GM10266 (cell line): Measurements from ENCODE around the gene KCNA2.

Source experiments
- DNase-seq: peaks from one replicate; pipeline ENCODE4 v3.0.0; 2012; ENCODE audit errors: extremely low spot score
- TF ChIP-seq, protein P1 (sequence below): IDR thresholded peaks from 2 replicates; pipeline ENCODE4 v1.5.1; 2012; ENCODE audit warnings: mild to moderate bottlenecking, low read depth; ENCODE audit not compliant: control insufficient read depth, insufficient read depth; ENCODE audit errors: missing control alignments

Gene KCNA2

GRCh38 chr1:110634455-110635311 lies 28.5 kb upstream of the KCNA2 start:
- TF ChIP-seq, protein P1, sequence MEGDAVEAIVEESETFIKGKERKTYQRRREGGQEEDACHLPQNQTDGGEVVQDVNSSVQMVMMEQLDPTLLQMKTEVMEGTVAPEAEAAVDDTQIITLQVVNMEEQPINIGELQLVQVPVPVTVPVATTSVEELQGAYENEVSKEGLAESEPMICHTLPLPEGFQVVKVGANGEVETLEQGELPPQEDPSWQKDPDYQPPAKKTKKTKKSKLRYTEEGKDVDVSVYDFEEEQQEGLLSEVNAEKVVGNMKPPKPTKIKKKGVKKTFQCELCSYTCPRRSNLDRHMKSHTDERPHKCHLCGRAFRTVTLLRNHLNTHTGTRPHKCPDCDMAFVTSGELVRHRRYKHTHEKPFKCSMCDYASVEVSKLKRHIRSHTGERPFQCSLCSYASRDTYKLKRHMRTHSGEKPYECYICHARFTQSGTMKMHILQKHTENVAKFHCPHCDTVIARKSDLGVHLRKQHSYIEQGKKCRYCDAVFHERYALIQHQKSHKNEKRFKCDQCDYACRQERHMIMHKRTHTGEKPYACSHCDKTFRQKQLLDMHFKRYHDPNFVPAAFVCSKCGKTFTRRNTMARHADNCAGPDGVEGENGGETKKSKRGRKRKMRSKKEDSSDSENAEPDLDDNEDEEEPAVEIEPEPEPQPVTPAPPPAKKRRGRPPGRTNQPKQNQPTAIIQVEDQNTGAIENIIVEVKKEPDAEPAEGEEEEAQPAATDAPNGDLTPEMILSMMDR = no peak
- peak; percentile 74 for DNase-seq

- TF ChIP-seq, protein P1 = no peak
- DNase-seq = no peak
Observed at GRCh38 chr1:110634086-110634454, 27.9 kb upstream of the KCNA2 start.

DNA sequence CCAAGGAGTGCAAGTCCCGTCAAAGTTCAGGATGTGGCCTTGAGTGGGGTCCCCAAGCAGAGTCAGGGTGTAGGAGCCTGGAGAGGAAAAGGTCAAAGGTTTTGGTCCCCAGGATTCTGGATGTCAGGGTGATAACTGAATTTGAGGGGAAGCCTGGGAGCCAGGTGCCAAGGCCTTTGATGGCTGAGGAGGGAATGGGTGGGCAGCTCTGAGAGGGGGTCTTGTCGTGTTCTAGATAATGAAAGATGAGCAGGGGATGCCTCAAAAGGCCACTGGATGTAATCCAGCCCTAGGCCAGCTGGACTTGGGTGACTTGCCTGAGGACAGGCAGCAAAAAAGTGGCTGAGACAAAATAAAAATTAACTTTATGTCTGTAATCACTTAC lies 27.5 kb upstream of the KCNA2 start:
- no peak for DNase-seq
- TF ChIP-seq, protein P1 = no peak

DNA sequence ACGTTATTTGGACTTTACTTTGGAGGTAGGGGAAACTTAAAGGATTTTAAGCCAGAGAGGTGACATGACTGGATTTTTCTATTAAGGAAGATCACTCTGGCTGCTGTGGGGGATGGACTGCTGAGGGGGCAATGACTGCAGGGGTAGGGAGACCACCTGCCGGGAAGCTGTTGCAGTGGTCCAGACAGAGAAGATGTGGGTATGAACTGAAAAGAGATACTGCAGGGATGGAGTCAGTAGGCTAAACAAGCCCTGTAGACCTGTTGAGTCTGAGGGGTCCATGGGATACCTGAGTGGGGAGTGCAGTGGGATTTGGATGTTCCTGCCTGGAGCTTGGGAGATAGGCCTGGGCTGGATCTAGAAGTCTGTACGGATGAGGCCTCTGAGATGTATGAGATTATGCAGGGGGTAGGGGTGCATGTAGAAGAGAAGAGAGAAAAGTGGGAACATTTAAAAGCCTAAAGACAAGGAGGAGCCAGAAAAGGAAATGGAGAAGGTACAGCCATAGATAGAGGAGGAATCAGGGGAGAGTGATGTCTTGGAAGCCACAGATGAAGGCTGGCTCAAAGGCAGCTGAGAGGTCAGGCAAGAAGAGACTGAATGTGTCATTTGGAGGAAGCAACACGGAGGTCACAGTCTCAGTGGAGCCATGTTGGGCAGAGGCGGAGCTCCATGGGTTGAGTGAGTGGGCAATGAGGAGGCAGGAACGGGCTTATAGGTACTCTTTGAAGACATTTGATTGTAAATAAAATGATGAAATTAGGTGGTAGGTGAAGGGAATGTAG lies 25.9 kb upstream of the KCNA2 start:
- DNase-seq = no peak
- TF ChIP-seq, protein P1 = no peak

- DNase-seq = peak; percentile 67
- TF ChIP-seq, protein P1 = peak; percentile 87
Observed at GRCh38 chr1:110630839-110631663, 24.9 kb upstream of the KCNA2 start.

DNA sequence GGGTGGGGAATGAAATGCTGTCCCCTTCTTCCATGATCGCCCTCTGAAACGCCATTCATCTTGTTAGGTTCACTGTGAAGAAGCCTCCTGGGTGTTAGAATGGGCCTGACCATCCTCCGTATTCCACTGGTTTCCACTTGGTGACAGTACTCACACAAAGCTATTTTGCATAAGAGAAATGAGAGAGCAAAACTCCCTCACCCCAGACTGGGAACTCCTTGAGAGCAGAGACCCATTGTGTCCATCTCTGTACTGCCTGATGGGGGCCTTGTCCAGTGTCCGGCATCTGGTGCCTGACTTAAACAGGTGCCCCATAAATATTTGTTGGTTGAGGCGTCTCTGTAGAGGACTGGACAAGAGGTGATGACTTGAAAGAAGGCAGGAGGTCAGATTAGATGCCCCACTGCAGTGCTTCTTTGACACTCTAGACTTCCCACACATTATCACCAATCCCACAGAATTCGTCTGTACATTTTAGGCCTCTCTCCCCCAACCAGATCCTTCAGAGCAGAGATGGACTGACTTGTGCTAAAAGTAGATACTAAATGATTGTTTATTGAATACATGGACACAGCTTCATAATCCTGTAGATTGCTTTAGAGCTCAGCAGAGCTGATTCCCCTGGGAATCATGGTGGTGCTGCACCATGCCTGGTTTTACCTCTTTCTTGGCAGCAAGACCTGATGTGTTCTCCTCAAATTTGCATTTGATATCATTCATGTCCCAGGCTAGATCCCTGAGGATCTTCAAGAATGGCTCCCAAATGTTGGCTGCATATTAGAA lies 22.4 kb upstream of the KCNA2 start:
- TF ChIP-seq, protein P1 = no peak
- no peak for DNase-seq
